K562 (cell line): ENCODE data around the gene WNT7B.

Experiments used
- BDP1 ChIP-seq: IDR thresholded peaks from 3 replicates; pipeline ENCODE4 v1.6.1; 2011; ENCODE audit not compliant: insufficient read length, insufficient read depth
- CREB3L1 ChIP-seq: fragments of 450-650 bp; IDR thresholded peaks from 2 replicates; pipeline ENCODE4 v1.6.1; 2014; ENCODE audit warnings: low read depth, mild to moderate bottlenecking, moderate library complexity, borderline replicate concordance
- CTCF ChIP-seq, 3 experiments: IDR thresholded peaks in 2 of 3; conservative IDR thresholded peaks in 1 of 3; 2 replicates each; pipeline ENCODE4 v1.5.1; 2011 to 2012; ENCODE audit warnings: low read length in 3 of 3, mild to moderate bottlenecking in 3 of 3, control low read depth in 2 of 3, improper control_type of control experiment in 1 of 3, inconsistent platforms in 1 of 3, low read depth in 1 of 3, mixed read lengths in 1 of 3, moderate library complexity in 1 of 3; ENCODE audit not compliant: insufficient read depth in 2 of 3
- FOXJ3 ChIP-seq: sonication (generic); formaldehyde crosslinking; IDR thresholded peaks from 2 replicates; pipeline ENCODE4 v1.4.0; 2020; ENCODE audit warnings: mild to moderate bottlenecking, missing genetic modification reagents
- GTF3C2 ChIP-seq: IDR thresholded peaks from 3 replicates; pipeline ENCODE4 v1.6.1; 2011; ENCODE audit warnings: borderline replicate concordance, mild to moderate bottlenecking, moderate library complexity; ENCODE audit not compliant: insufficient read length; ENCODE audit errors: extremely low read depth
- HCFC1 ChIP-seq: IDR thresholded peaks from 2 replicates; pipeline ENCODE4 v1.6.1; 2012; ENCODE audit warnings: low read depth, low read length, improper control_type of control experiment
- MXI1 ChIP-seq: IDR thresholded peaks from 2 replicates; pipeline ENCODE4 v1.6.1; 2011; ENCODE audit warnings: low read depth, mild to moderate bottlenecking, improper control_type of control experiment, low read length
- RHOXF2B ChIP-seq: fragments of 250-450 bp; sonication (Bioruptor Pico); conservative IDR thresholded peaks from 2 replicates; pipeline ENCODE4 v1.5.1; 2021
- SETDB1 ChIP-seq: IDR thresholded peaks from one replicate; pipeline ENCODE4 v1.6.1; 2012; ENCODE audit warnings: low read length, control low read depth, inconsistent platforms
- SOX6 ChIP-seq: fragments of 450-650 bp; IDR thresholded peaks from 2 replicates; pipeline ENCODE4 v1.6.1; 2014; ENCODE audit warnings: mild to moderate bottlenecking
- SP2 ChIP-seq: IDR thresholded peaks from 2 replicates; pipeline ENCODE4 v1.6.1; 2011; ENCODE audit warnings: mild to moderate bottlenecking, low read depth, low read length, moderate library complexity; ENCODE audit not compliant: poor library complexity, severe bottlenecking; ENCODE audit errors: extremely low read depth
- ZKSCAN1 ChIP-seq: fragments of 150-350 bp; IDR thresholded peaks from 2 replicates; pipeline ENCODE4 v1.6.1; 2016; ENCODE audit warnings: low read depth, low read length
- ZNF707 ChIP-seq: fragments of 250-450 bp; sonication (Bioruptor Pico); conservative IDR thresholded peaks from 2 replicates; pipeline ENCODE4 v1.8.0; 2022; ENCODE audit warnings: inconsistent platforms, mild to moderate bottlenecking, moderate library complexity
- TF ChIP-seq, protein P1 (sequence below), 2 experiments: fragments of 450-650 bp in 1 of 2; sonication (generic) in 1 of 2; formaldehyde crosslinking in 1 of 2; IDR thresholded peaks in 1 of 2; conservative IDR thresholded peaks in 1 of 2; 2 replicates each; pipeline versions ENCODE4 v1.6.1 to v1.8.1; 2016 to 2023; ENCODE audit warnings: mild to moderate bottlenecking in 2 of 2, moderate library complexity in 2 of 2, inconsistent platforms in 1 of 2, missing genetic modification reagents in 1 of 2

DNA sequence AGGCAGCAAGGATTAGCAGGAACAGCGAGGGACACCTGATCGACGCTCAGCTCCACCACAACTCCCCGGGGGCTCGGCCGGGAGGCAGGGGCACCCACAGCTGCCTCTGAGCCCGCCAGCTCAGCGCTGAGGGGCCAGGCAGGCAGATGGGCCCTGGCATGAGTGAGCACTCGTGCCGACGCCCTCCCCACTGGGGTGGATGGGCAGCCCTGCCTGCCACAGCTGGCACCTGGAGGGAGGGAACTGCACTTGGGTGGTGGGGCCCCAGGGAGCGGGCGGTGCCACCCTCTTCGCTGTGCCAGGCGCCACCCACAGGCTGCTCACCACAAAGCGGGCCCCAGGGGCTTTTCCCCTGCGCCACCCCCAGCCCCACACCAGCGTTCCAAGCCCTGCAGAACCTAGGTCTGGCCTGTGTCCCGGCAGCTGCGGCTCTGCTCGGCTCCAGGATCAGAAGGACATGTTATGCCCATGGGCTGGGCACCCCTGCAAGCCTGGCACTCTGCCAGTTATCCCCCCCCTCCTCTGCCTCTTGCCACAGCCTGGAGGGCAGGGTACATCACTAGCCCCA is 28.8 kb downstream of the WNT7B start:
- TF ChIP-seq CTCF (IDR thresholded peaks at IDR 0.05 in 2 of 3, conservative IDR thresholded peaks at IDR 0.05 in 1 of 3; ENCODE audit: insufficient read depth in 2 of 3, low read depth in 1 of 3, low read length in 3 of 3) (no peak), ZKSCAN1 (no peak), HCFC1 (no peak), CREB3L1 (no peak), ZNF707 (CRISPR knock-in tag) (no peak), RHOXF2B (CRISPR knock-in tag) (no peak), GTF3C2 (no peak), SOX6 (no peak), SP2 (no peak), BDP1 (no peak), FOXJ3 (no peak), SETDB1 (no peak), MXI1 (no peak)
- TF ChIP-seq, protein P1, sequence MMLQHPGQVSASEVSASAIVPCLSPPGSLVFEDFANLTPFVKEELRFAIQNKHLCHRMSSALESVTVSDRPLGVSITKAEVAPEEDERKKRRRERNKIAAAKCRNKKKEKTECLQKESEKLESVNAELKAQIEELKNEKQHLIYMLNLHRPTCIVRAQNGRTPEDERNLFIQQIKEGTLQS (IDR thresholded peaks at IDR 0.05): no peak
- TF ChIP-seq, protein P1 (CRISPR knock-in tag; conservative IDR thresholded peaks at IDR 0.05): no peak
